ENCODE results near the gene PPL.

PPL gene

GRCh38 chr16:4846503-4846900, 90.4 kb downstream of the PPL start:
- TF ChIP-seq TCF12 (IDR thresholded peaks at IDR 0.05; ENCODE audit: low read depth): no peak
- no peak for TF ChIP-seq TAF1 (IDR thresholded peaks at IDR 0.05; ENCODE audit: low read depth)
- no peak for TF ChIP-seq CREB1 (IDR thresholded peaks at IDR 0.05; ENCODE audit: low read depth)
- TF ChIP-seq NFIC (IDR thresholded peaks at IDR 0.05): no peak
- no peak for TF ChIP-seq YY1 (IDR thresholded peaks at IDR 0.05; ENCODE audit: low read depth)
- TF ChIP-seq FOXM1 (IDR thresholded peaks at IDR 0.05; ENCODE audit: borderline replicate concordance, low read depth): no peak
- no peak for TF ChIP-seq RAD21 (IDR thresholded peaks at IDR 0.05; ENCODE audit: low read depth)
- TF ChIP-seq TEAD4 (IDR thresholded peaks at IDR 0.05): no peak
- TF ChIP-seq ZBTB7A (IDR thresholded peaks at IDR 0.05; ENCODE audit: low read depth): no peak
- TF ChIP-seq USF1 (IDR thresholded peaks at IDR 0.05): no peak
- no peak for TF ChIP-seq EGR1 (IDR thresholded peaks at IDR 0.05)
- TF ChIP-seq EP300 (IDR thresholded peaks at IDR 0.05; ENCODE audit: borderline replicate concordance): no peak
- no peak for TF ChIP-seq REST (IDR thresholded peaks at IDR 0.05; ENCODE audit: low read depth)
- no peak for TF ChIP-seq CEBPB (IDR thresholded peaks at IDR 0.05)
- TF ChIP-seq MAX (IDR thresholded peaks at IDR 0.05): no peak

- TF ChIP-seq ZBTB7A (IDR thresholded peaks at IDR 0.05; ENCODE audit: low read depth) (no peak), USF1 (IDR thresholded peaks at IDR 0.05) (no peak), TCF12 (IDR thresholded peaks at IDR 0.05; ENCODE audit: low read depth) (no peak), REST (IDR thresholded peaks at IDR 0.05; ENCODE audit: low read depth) (no peak), TAF1 (IDR thresholded peaks at IDR 0.05; ENCODE audit: low read depth) (no peak), NFIC (IDR thresholded peaks at IDR 0.05) (no peak)
Measured at GRCh38 chr16:4840984-4841383, 96.0 kb downstream of the PPL start.

- TF ChIP-seq FOXM1 (IDR thresholded peaks at IDR 0.05; ENCODE audit: borderline replicate concordance, low read depth) (no peak), MAX (IDR thresholded peaks at IDR 0.05) (no peak), NFIC (IDR thresholded peaks at IDR 0.05) (peak; percentile 15; the same call in 1 of the 2 replicates), TAF1 (IDR thresholded peaks at IDR 0.05; ENCODE audit: low read depth) (no peak), CREB1 (IDR thresholded peaks at IDR 0.05; ENCODE audit: low read depth) (no peak), EP300 (IDR thresholded peaks at IDR 0.05; ENCODE audit: borderline replicate concordance) (no peak), USF1 (IDR thresholded peaks at IDR 0.05) (no peak), EGR1 (IDR thresholded peaks at IDR 0.05) (no peak)
Measured at GRCh38 chr16:4839942-4840341, 97.0 kb downstream of the PPL start.

GRCh38 chr16:4837733-4838501, 99.0 kb downstream of the PPL start:
- TF ChIP-seq EGR1 (IDR thresholded peaks at IDR 0.05) (no peak), TAF1 (IDR thresholded peaks at IDR 0.05; ENCODE audit: low read depth) (no peak), FOXM1 (IDR thresholded peaks at IDR 0.05; ENCODE audit: borderline replicate concordance, low read depth) (no peak), TCF12 (IDR thresholded peaks at IDR 0.05; ENCODE audit: low read depth) (no peak), USF1 (IDR thresholded peaks at IDR 0.05) (no peak), MAX (IDR thresholded peaks at IDR 0.05) (no peak), NFIC (IDR thresholded peaks at IDR 0.05) (no peak), TEAD4 (IDR thresholded peaks at IDR 0.05) (no peak), EP300 (IDR thresholded peaks at IDR 0.05; ENCODE audit: borderline replicate concordance) (no peak), CREB1 (IDR thresholded peaks at IDR 0.05; ENCODE audit: low read depth) (no peak), REST (IDR thresholded peaks at IDR 0.05; ENCODE audit: low read depth) (no peak), CEBPB (IDR thresholded peaks at IDR 0.05) (no peak), YY1 (IDR thresholded peaks at IDR 0.05; ENCODE audit: low read depth) (no peak), RAD21 (IDR thresholded peaks at IDR 0.05; ENCODE audit: low read depth) (no peak), ZBTB7A (IDR thresholded peaks at IDR 0.05; ENCODE audit: low read depth) (no peak)
